ENCODE measurements around the gene BTBD1. TPM values are rescaled to one million over a fixed set of nuclear protein-coding genes. Genes with fewer than 3 reads are reported as not detected.

BTBD1 gene
- total and polyA plus RNA-seq, 8 donors: 41.4 to 64.5 (median 62.4) TPM

DNA sequence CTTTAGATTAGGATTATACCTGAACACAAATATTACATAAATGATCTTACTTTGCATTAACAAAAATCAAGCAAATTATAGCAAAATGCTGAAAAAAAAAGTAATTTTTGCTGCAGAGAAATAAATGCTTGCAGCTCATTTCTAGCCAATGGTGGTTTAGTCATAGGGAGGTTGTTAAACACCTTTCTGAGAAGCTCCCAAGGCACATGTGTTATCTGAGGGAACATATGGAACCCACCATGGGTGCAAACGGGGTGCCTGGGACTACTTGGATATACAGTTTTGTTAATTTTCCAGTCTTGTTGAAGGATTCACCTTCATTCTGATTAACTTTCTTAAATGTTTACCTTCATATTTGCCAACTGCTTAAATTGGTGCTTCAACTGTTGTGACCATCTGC is 90.0 kb downstream of the BTBD1 start:
- Histone ChIP-seq H3K9me3 (no peaks in the 10 kb centered on the region), H3K36me3 (no peaks in the 10 kb centered on the region), H3K4me3 (no peak overlapping the region), H3K27ac (no peak overlapping the region), H3K27me3 (no peaks in the 10 kb centered on the region), H3K4me1 (no peaks in the 10 kb centered on the region)
- ATAC-seq: no peak
- TF ChIP-seq CTCF (IDR thresholded peaks at IDR 0.05): no peak
- intact Hi-C loops (cut with DNase I): no loop called here
- no peak for DNase-seq

- Histone ChIP-seq H3K9me3 (no peaks in the 10 kb centered on the region), H3K36me3 (no peaks in the 10 kb centered on the region), H3K27me3 (no peaks in the 10 kb centered on the region), H3K4me3 (no peak overlapping the region), H3K27ac (no peak overlapping the region), H3K4me1 (no peaks in the 10 kb centered on the region)
- DNase-seq (no peak), ATAC-seq (no peak)
- intact Hi-C loops (cut with DNase I): no loop called here
- TF ChIP-seq CTCF (IDR thresholded peaks at IDR 0.05): no peak
Observed at GRCh38 chr15:82972990-82973389, 94.1 kb downstream of the BTBD1 start.

DNA sequence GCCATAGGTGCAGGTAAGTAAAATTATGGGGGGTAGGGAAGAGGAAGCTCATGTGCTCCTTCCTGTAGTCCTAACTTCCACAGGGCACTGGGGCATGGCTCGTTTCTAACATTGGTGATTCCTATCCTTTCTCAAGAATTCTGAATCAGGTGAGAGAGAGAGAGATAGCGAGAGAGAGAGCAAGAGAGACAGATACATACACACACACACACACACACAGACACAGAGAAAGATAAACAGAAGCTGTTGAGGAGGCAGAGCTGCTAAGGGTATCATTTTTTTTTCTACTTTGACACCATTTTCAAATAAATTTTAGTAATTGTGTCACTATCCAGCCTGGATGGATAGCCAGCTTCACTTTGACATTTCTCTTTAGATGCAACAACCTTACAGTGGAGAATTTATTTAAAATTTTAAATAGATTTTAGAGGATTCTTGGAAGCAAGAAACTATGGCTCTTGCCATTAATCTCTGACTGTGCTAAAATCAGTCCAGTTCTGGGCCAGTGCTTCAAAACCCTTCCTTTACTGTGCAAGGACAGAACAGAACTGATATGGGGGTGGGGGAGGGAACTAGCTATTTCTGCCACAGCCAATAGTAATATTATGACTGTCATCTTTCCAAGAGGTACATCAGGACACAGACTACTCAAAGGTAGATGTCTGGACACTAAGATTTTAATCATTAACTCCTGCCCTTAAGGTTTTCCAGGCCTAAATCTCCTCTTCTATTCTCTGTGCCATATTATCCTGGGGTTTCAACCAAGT is 95.7 kb downstream of the BTBD1 start:
- intact Hi-C loops (cut with DNase I): no loop called here
- DNase-seq (no peak), ATAC-seq (no peak)
- Histone ChIP-seq H3K36me3 (no peaks in the 10 kb centered on the region), H3K27me3 (no peaks in the 10 kb centered on the region), H3K4me3 (no peak overlapping the region), H3K4me1 (no peaks in the 10 kb centered on the region), H3K9me3 (no peaks in the 10 kb centered on the region), H3K27ac (no peak overlapping the region)
- no peak for TF ChIP-seq CTCF (IDR thresholded peaks at IDR 0.05)

GRCh38 chr15:82970696-82971095 is 96.4 kb downstream of the BTBD1 start:
- H3K27me3 ChIP-seq: no peaks in the 10 kb centered on the region
- H3K4me1 ChIP-seq: no peaks in the 10 kb centered on the region
- intact Hi-C loops (cut with DNase I): no loop called here
- H3K27ac ChIP-seq: no peak overlapping the region
- no peaks in the 10 kb centered on the region for H3K36me3 ChIP-seq
- DNase-seq: no peak
- no peak overlapping the region for H3K4me3 ChIP-seq
- TF ChIP-seq CTCF (IDR thresholded peaks at IDR 0.05): no peak
- H3K9me3 ChIP-seq: no peaks in the 10 kb centered on the region
- no peak for ATAC-seq

- no peaks in the 10 kb centered on the region for H3K36me3 ChIP-seq
- H3K27me3 ChIP-seq: no peaks in the 10 kb centered on the region
- H3K4me1 ChIP-seq: no peaks in the 10 kb centered on the region
- no peak overlapping the region for H3K27ac ChIP-seq
- no peaks in the 10 kb centered on the region for H3K9me3 ChIP-seq
- TF ChIP-seq CTCF (IDR thresholded peaks at IDR 0.05): no peak
- ATAC-seq: no peak
- H3K4me3 ChIP-seq: no peak overlapping the region
- DNase-seq: no peak
- intact Hi-C loops (cut with DNase I): no loop called here
Observed at GRCh38 chr15:82970078-82970686, 96.9 kb downstream of the BTBD1 start.

Measured in left lung (tissue), 10 donors.